ENCODE measurements around the gene POTEC. TPM values are rescaled to one million over a fixed set of nuclear protein-coding genes. Genes with fewer than 3 reads are reported as not detected.
"Not testable (repeated sequence)": the region's sequence is repeated elsewhere in the genome, so short reads cannot be mapped to it uniquely, and the experiment has no call there.

The POTEC gene
- total RNA-seq, result not detected

- ATAC-seq, result not testable (repeated sequence)
Observed at GRCh38 chr18:14543446-14543964, at the start of gene POTEC. TSS of gene POTEC (minus strand) at chr18:14543600. CDS start at chr18:14543146, 454 bp downstream.

GRCh38 chr18:14577971-14578370 is 34.6 kb upstream of the POTEC start:
- peak; percentile 44 for ATAC-seq
- CTCF ChIA-PET, result no interaction called here
- H3K4me3 Mint-ChIP-seq, result no peak overlapping the region

More at GRCh38 chr18:14543446-14543964, at the start of gene POTEC:
- H3K4me1 Mint-ChIP-seq; H3K36me3 Mint-ChIP-seq (ENCODE audit: low read depth); H3K9me3 Mint-ChIP-seq (ENCODE audit: low read depth); POLR2A ChIA-PET; H3K27me3 Mint-ChIP-seq; CTCF ChIA-PET; H3K4me3 Mint-ChIP-seq; DNase-seq; H3K27ac Mint-ChIP-seq; intact Hi-C loops (cut with DNase I, micrococcal nuclease): not testable (repeated sequence)

GRCh38 chr18:14559502-14559901 is 16.1 kb upstream of the POTEC start:
- POLR2A ChIA-PET; intact Hi-C loops (cut with DNase I, micrococcal nuclease); CTCF ChIA-PET: not testable (repeated sequence)

More at GRCh38 chr18:14577971-14578370, 34.6 kb upstream of the POTEC start:
- Mint-ChIP-seq H3K4me1 (no peaks in the 10 kb centered on the region), H3K9me3 (ENCODE audit: low read depth) (peaks cover 1% of the 10 kb centered on the region), H3K27me3 (peaks cover 2% of the 10 kb centered on the region), H3K27ac (no peak overlapping the region), H3K36me3 (ENCODE audit: low read depth) (no peaks in the 10 kb centered on the region)
- DNase-seq, result no peak
- intact Hi-C loops (cut with DNase I, micrococcal nuclease), result no loop called here
- POLR2A ChIA-PET, result no interaction called here

GRCh38 chr18:14531659-14532058 is 11.7 kb downstream of the POTEC start:
- H3K27ac Mint-ChIP-seq; ATAC-seq; intact Hi-C loops (cut with DNase I, micrococcal nuclease); H3K4me3 Mint-ChIP-seq; POLR2A ChIA-PET; H3K36me3 Mint-ChIP-seq (ENCODE audit: low read depth); H3K4me1 Mint-ChIP-seq; H3K9me3 Mint-ChIP-seq (ENCODE audit: low read depth); CTCF ChIA-PET; DNase-seq; H3K27me3 Mint-ChIP-seq: not testable (repeated sequence)

More at GRCh38 chr18:14559502-14559901, 16.1 kb upstream of the POTEC start:
- H3K4me3 Mint-ChIP-seq; H3K27me3 Mint-ChIP-seq; H3K27ac Mint-ChIP-seq; DNase-seq; H3K4me1 Mint-ChIP-seq; H3K9me3 Mint-ChIP-seq (ENCODE audit: low read depth); H3K36me3 Mint-ChIP-seq (ENCODE audit: low read depth); ATAC-seq: not testable (repeated sequence)

- POLR2A ChIA-PET; ATAC-seq; H3K27me3 Mint-ChIP-seq; CTCF ChIA-PET; intact Hi-C loops (cut with DNase I, micrococcal nuclease); H3K27ac Mint-ChIP-seq; H3K4me1 Mint-ChIP-seq; H3K4me3 Mint-ChIP-seq; H3K36me3 Mint-ChIP-seq (ENCODE audit: low read depth); H3K9me3 Mint-ChIP-seq (ENCODE audit: low read depth): not testable (repeated sequence)
- peak; percentile 35 for DNase-seq
Observed at GRCh38 chr18:14510707-14511106, 32.7 kb downstream of the POTEC start.

- H3K4me3 Mint-ChIP-seq; H3K4me1 Mint-ChIP-seq; H3K36me3 Mint-ChIP-seq (ENCODE audit: low read depth); intact Hi-C loops (cut with DNase I, micrococcal nuclease); ATAC-seq; CTCF ChIA-PET; DNase-seq; H3K27me3 Mint-ChIP-seq; POLR2A ChIA-PET; H3K9me3 Mint-ChIP-seq (ENCODE audit: low read depth); H3K27ac Mint-ChIP-seq: not testable (repeated sequence)
Observed at GRCh38 chr18:14503691-14504090, 39.7 kb downstream of the POTEC start.

- DNase-seq; H3K27me3 Mint-ChIP-seq; ATAC-seq; H3K9me3 Mint-ChIP-seq (ENCODE audit: low read depth); POLR2A ChIA-PET; H3K27ac Mint-ChIP-seq; intact Hi-C loops (cut with DNase I, micrococcal nuclease); H3K4me1 Mint-ChIP-seq; CTCF ChIA-PET; H3K36me3 Mint-ChIP-seq (ENCODE audit: low read depth); H3K4me3 Mint-ChIP-seq: not testable (repeated sequence)
Observed at GRCh38 chr18:14501894-14502293, 41.5 kb downstream of the POTEC start.

GRCh38 chr18:14489256-14490014 is 54.0 kb downstream of the POTEC start:
- H3K9me3 Mint-ChIP-seq (ENCODE audit: low read depth); H3K4me1 Mint-ChIP-seq; H3K36me3 Mint-ChIP-seq (ENCODE audit: low read depth); DNase-seq; H3K27me3 Mint-ChIP-seq; POLR2A ChIA-PET; ATAC-seq; CTCF ChIA-PET; intact Hi-C loops (cut with DNase I, micrococcal nuclease); H3K27ac Mint-ChIP-seq; H3K4me3 Mint-ChIP-seq: not testable (repeated sequence)

GRCh38 chr18:14488789-14489188 is 54.6 kb downstream of the POTEC start:
- H3K36me3 Mint-ChIP-seq (ENCODE audit: low read depth); POLR2A ChIA-PET; intact Hi-C loops (cut with DNase I, micrococcal nuclease); H3K9me3 Mint-ChIP-seq (ENCODE audit: low read depth); DNase-seq; H3K27me3 Mint-ChIP-seq; H3K4me1 Mint-ChIP-seq; H3K27ac Mint-ChIP-seq; CTCF ChIA-PET; H3K4me3 Mint-ChIP-seq; ATAC-seq: not testable (repeated sequence)

- CTCF ChIA-PET; ATAC-seq; H3K36me3 Mint-ChIP-seq (ENCODE audit: low read depth); POLR2A ChIA-PET; H3K4me1 Mint-ChIP-seq; intact Hi-C loops (cut with DNase I, micrococcal nuclease); DNase-seq; H3K27ac Mint-ChIP-seq; H3K9me3 Mint-ChIP-seq (ENCODE audit: low read depth); H3K27me3 Mint-ChIP-seq; H3K4me3 Mint-ChIP-seq: not testable (repeated sequence)
Observed at GRCh38 chr18:14486926-14487580, 56.3 kb downstream of the POTEC start.

GRCh38 chr18:14479076-14479475 is 64.3 kb downstream of the POTEC start:
- POLR2A ChIA-PET; intact Hi-C loops (cut with DNase I, micrococcal nuclease); H3K4me1 Mint-ChIP-seq; H3K4me3 Mint-ChIP-seq; CTCF ChIA-PET; DNase-seq; H3K27ac Mint-ChIP-seq; ATAC-seq; H3K36me3 Mint-ChIP-seq (ENCODE audit: low read depth); H3K27me3 Mint-ChIP-seq; H3K9me3 Mint-ChIP-seq (ENCODE audit: low read depth): not testable (repeated sequence)

- H3K4me3 Mint-ChIP-seq; H3K36me3 Mint-ChIP-seq (ENCODE audit: low read depth); intact Hi-C loops (cut with DNase I, micrococcal nuclease); H3K27me3 Mint-ChIP-seq; ATAC-seq; DNase-seq; H3K4me1 Mint-ChIP-seq; CTCF ChIA-PET; POLR2A ChIA-PET; H3K27ac Mint-ChIP-seq; H3K9me3 Mint-ChIP-seq (ENCODE audit: low read depth): not testable (repeated sequence)
Observed at GRCh38 chr18:14475520-14475919, 67.9 kb downstream of the POTEC start.
